Body of pancreas (tissue), 4 donors: Measurements from ENCODE around the gene GATB.

Source experiments
- CTCF ChIP-seq, 7 experiments: fragments of 450-650 bp in 4 of 7; fragments of 200-600 bp in 3 of 7; sonication (generic) in 3 of 7; IDR thresholded peaks; one replicate each; pipeline ENCODE4 v1.5.1; 2016 to 2019; ENCODE audit warnings: antibody characterized with exemption in 7 of 7
- POLR2A ChIP-seq, 3 donors: fragments of 450-650 bp; IDR thresholded peaks; one replicate each; pipeline ENCODE4 v1.6.1; 2016; ENCODE audit warnings: antibody characterized with exemption in 3 of 3, mild to moderate bottlenecking in 2 of 3

DNA sequence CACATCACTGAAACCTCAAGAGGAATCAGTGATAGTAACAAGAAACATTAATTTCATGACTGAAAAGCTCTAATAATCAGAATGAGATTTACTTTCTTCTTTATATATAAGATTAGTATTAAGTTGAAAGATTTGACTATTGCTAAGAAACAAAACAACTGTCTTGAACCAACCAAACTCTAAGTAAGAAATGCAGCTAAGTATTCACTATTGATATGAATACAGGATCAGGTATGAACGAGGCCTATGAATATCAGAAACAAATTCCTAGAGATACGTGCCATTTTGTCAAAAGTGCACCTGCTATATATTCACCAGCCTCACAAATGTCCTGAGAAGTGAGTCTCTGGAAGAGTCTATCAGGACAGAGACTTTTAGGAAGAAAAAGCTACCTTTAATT, 32.1 kb downstream of the GATB start:
- TF ChIP-seq CTCF (IDR thresholded peaks at IDR 0.05) (no peak), POLR2A (IDR thresholded peaks at IDR 0.05) (no peak)
